Esophagus muscularis mucosa (tissue), 3 donors: ENCODE data around the gene NCOA7.
"Not testable (repeated sequence)": the region's sequence is repeated elsewhere in the genome, so short reads cannot be mapped to it uniquely, and the experiment has no call there.

Experiments used
- POLR2A ChIP-seq: fragments of 450-650 bp; IDR thresholded peaks from one replicate; pipeline ENCODE4 v1.6.1; 2017; ENCODE audit warnings: antibody characterized with exemption, moderate library complexity, mild to moderate bottlenecking, low read depth
- POLR2AphosphoS5 ChIP-seq, 2 donors: sonication (generic); formaldehyde crosslinking; IDR thresholded peaks; one replicate each; pipeline ENCODE4 v1.6.1; 2017; ENCODE audit warnings: antibody characterized with exemption in 2 of 2
- TF ChIP-seq, protein P1 (sequence below), 3 experiments: fragments of 200-600 bp in 2 of 3; fragments of 450-650 bp in 1 of 3; sonication (generic) in 2 of 3; IDR thresholded peaks; one replicate each; pipeline ENCODE4 v1.5.1; 2017 to 2019; ENCODE audit warnings: antibody characterized with exemption in 3 of 3, mild to moderate bottlenecking in 2 of 3, moderate library complexity in 1 of 3

DNA sequence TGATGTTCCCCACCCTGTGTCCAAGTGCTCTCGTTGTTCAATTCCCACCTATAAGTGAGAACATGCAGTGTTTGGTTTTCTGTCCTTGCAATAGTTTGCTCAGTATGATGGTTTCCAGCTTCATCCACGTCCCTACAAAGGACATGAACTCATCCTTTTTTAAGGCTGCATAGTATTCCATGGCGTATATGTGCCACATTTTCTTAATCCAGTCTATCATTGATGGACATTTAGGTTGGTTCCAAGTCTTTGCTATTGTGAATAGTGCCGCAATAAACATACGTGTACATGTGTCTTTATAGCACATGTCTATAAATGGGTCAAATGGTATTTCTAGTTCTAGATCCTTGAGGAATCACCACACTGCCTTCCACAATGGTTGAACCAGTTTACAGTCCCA, 144.8 kb downstream of the NCOA7 start:
- not testable (repeated sequence) for TF ChIP-seq POLR2A; POLR2AphosphoS5 (IDR thresholded peaks at IDR 0.05)
- TF ChIP-seq, protein P1, sequence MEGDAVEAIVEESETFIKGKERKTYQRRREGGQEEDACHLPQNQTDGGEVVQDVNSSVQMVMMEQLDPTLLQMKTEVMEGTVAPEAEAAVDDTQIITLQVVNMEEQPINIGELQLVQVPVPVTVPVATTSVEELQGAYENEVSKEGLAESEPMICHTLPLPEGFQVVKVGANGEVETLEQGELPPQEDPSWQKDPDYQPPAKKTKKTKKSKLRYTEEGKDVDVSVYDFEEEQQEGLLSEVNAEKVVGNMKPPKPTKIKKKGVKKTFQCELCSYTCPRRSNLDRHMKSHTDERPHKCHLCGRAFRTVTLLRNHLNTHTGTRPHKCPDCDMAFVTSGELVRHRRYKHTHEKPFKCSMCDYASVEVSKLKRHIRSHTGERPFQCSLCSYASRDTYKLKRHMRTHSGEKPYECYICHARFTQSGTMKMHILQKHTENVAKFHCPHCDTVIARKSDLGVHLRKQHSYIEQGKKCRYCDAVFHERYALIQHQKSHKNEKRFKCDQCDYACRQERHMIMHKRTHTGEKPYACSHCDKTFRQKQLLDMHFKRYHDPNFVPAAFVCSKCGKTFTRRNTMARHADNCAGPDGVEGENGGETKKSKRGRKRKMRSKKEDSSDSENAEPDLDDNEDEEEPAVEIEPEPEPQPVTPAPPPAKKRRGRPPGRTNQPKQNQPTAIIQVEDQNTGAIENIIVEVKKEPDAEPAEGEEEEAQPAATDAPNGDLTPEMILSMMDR (IDR thresholded peaks at IDR 0.05): not testable (repeated sequence)
